Ovary (tissue), 9 donors: Measurements from ENCODE around the gene SLC30A7. TPM values are rescaled to one million over a fixed set of nuclear protein-coding genes. Genes with fewer than 3 reads are reported as not detected.

ENCODE experiments used
- DNase-seq, 5 donors: peaks; one replicate each; pipeline ENCODE4 v3.0.0-alpha.2; 2019 to 2020
- H3K27ac ChIP-seq, 2 donors: fragments of 200-600 bp; one replicate each; pipeline versions ENCODE4 v1.5.1 to v1.8.0; 2019 to 2022
- H3K27me3 ChIP-seq: fragments of 200-600 bp; one replicate; pipeline ENCODE4 v1.8.0; 2022
- H3K36me3 ChIP-seq: fragments of 200-600 bp; sonication (generic); one replicate; pipeline ENCODE4 v1.5.1; 2019
- H3K4me1 ChIP-seq: one replicate; pipeline ENCODE4 v1.8.1; 2013; ENCODE audit warnings: mild to moderate bottlenecking, moderate library complexity; ENCODE audit not compliant: insufficient read depth
- H3K4me3 ChIP-seq: fragments of 200-600 bp; sonication (generic); one replicate; pipeline ENCODE4 v1.5.1; 2017
- H3K9me3 ChIP-seq, 2 donors: fragments of 200-600 bp in 1 of 2; sonication (generic) in 1 of 2; one replicate each; pipeline versions ENCODE4 v1.5.1 to v1.8.1; 2013 to 2019; ENCODE audit warnings: mild to moderate bottlenecking in 1 of 2, moderate library complexity in 1 of 2
- EP300 ChIP-seq: sonication (generic); formaldehyde crosslinking; IDR thresholded peaks from one replicate; pipeline ENCODE4 v1.6.1; 2017; ENCODE audit warnings: antibody characterized with exemption
- POLR2A ChIP-seq: fragments of 450-650 bp; IDR thresholded peaks from one replicate; pipeline ENCODE4 v1.6.1; 2017; ENCODE audit warnings: antibody characterized with exemption, mild to moderate bottlenecking, moderate library complexity
- WGBS, 3 donors: extraction: QIAGEN DNeasy Blood & Tissue Kit in 1 of 3; methylation state at CpG; one replicate each; pipeline versions ENCODE4 v1.1.5 to v1.1.7; 2013 to 2017; 5-methylcytosine and 5-hydroxymethylcytosine counted together
- intact Hi-C, 4 donors: fragments of 100-400 bp; cut with DNase I; formaldehyde crosslinking; loops; one replicate each; pipeline versions ENCODE4 v1.11.0 to v1.15.1; 2022 to 2023
- polyA plus RNA-seq, 2 donors: library from polyadenylated mRNA; stranded (reverse); fragments of 200-250 nt in 1 of 2; fragments of 350-450 nt in 1 of 2; fragmentation: Illumina TruSeq in 1 of 2; extraction: RNeasy Lipid Tissue Mini Kit (QIAGEN cat#74804) in 1 of 2; gene quantifications; one replicate each; pipeline ENCODE4 v1.2.3, GENCODE V29; 2013 to 2014
- total RNA-seq, 7 donors: library from RNA; depleted of rRNA in 2 of 7; stranded (reverse); fragments of >200 nt in 2 of 7; fragmentation: NEBNext Ultra II Directional in 3 of 7; extraction: Animal tissue kit (Norgen Biotek cat#: 25700) in 3 of 7; gene quantifications; one replicate each; pipeline versions ENCODE4 v1.1.0 to v1.2.4, GENCODE V29; 2016 to 2023
- TF ChIP-seq, protein P1 (sequence below), 3 donors: fragments of 450-650 bp in 2 of 3; fragments of 200-600 bp in 1 of 3; IDR thresholded peaks; one replicate each; pipeline versions ENCODE4 v1.5.1 to v1.8.0; 2016 to 2022; ENCODE audit warnings: antibody characterized with exemption in 3 of 3, mild to moderate bottlenecking in 1 of 3
- donor health status: DM: no; HTN: no; CAD: no; lungs with moderate emphysema.
- donor health status: DM: no; HTN: no; CAD: no.
- donor health status: Bipolar disorder and iron deficiency.
- donor health status: DM: yes; HTN: yes; CAD: no.
- donor health status: DM: no; HTN: no; CAD: no.
- donor health status: DM: yes; HTN: yes; CAD: no.

Gene SLC30A7
- total and polyA plus RNA-seq, 9 donors = 4.1 to 25.3 (median 15.4) TPM

DNA sequence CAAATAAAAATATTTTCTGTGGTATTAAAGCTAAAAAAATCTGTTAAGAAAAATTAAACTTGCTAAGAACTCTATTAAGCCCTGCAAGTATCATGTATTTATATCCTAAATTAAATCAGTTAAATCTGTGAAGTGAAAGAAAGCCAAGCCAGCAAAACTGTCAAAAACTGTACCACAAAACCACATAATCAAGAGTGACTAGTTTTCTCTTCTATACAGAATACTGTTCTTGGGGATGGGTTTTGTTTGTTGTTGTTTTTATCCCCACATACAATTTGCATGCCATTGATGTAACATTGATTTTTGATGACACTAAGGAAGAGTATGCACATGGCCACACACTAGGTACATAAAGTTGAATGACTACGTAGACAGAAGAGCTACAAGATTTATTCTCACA is 109.3 kb downstream of the SLC30A7 start:
- TF ChIP-seq POLR2A = no peak
- no peak for TF ChIP-seq EP300
- TF ChIP-seq, protein P1, sequence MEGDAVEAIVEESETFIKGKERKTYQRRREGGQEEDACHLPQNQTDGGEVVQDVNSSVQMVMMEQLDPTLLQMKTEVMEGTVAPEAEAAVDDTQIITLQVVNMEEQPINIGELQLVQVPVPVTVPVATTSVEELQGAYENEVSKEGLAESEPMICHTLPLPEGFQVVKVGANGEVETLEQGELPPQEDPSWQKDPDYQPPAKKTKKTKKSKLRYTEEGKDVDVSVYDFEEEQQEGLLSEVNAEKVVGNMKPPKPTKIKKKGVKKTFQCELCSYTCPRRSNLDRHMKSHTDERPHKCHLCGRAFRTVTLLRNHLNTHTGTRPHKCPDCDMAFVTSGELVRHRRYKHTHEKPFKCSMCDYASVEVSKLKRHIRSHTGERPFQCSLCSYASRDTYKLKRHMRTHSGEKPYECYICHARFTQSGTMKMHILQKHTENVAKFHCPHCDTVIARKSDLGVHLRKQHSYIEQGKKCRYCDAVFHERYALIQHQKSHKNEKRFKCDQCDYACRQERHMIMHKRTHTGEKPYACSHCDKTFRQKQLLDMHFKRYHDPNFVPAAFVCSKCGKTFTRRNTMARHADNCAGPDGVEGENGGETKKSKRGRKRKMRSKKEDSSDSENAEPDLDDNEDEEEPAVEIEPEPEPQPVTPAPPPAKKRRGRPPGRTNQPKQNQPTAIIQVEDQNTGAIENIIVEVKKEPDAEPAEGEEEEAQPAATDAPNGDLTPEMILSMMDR (IDR thresholded peaks at IDR 0.05) = no peak
- Histone ChIP-seq H3K4me1 (no peaks in the 10 kb centered on the region), H3K4me3 (no peak overlapping the region), H3K27ac (no peak overlapping the region), H3K9me3 (no peaks in the 10 kb centered on the region), H3K27me3 (no peaks in the 10 kb centered on the region), H3K36me3 (no peaks in the 10 kb centered on the region)
- no peak for DNase-seq
- intact Hi-C loops = no loop called here
- 94 to 100% (median 100%) methylated on average over 1 of the region's 1 CpG for WGBS, 3 donors

- H3K27me3 ChIP-seq = no peaks in the 10 kb centered on the region
- no peak overlapping the region for H3K4me3 ChIP-seq
- intact Hi-C loops = no loop called here
- H3K27ac ChIP-seq = no peak overlapping the region
- no peak for DNase-seq
- WGBS, 3 donors = 89 to 95% (median 94%) methylated on average over 4 of the region's 4 CpGs
- no peaks in the 10 kb centered on the region for H3K36me3 ChIP-seq
- H3K4me1 ChIP-seq = no peaks in the 10 kb centered on the region
- TF ChIP-seq EP300 (no peak), POLR2A (no peak)
- TF ChIP-seq, protein P1 (IDR thresholded peaks at IDR 0.05) = no peak
- no peaks in the 10 kb centered on the region for H3K9me3 ChIP-seq
These were observed 110.0 kb downstream of the SLC30A7 start for GRCh38 chr1:101005871-101006270.

DNA sequence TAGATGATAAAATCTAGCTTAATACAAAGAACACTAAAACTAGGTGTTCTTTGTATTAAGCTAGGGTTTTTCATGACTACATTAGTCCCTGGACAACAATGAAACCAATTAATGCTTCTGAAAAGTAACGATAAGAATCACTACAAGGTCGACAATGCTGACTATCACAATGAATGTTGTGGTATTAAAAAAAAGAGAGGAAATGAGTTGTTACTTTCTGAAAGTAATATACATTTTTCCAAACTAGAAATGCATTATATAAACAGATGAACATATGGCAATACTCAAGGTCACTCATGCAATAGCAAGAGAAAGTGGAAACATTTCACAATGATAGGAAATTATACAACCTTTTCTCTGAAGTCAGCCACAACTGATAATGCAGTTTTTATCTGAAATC is 110.7 kb downstream of the SLC30A7 start:
- TF ChIP-seq EP300 = no peak
- no peak for TF ChIP-seq POLR2A
- TF ChIP-seq, protein P1 (IDR thresholded peaks at IDR 0.05) = no peak
- Histone ChIP-seq H3K27ac (no peak overlapping the region), H3K27me3 (no peaks in the 10 kb centered on the region), H3K9me3 (no peaks in the 10 kb centered on the region), H3K36me3 (no peaks in the 10 kb centered on the region), H3K4me3 (no peak overlapping the region), H3K4me1 (no peaks in the 10 kb centered on the region)
- WGBS, 3 donors = 42 to 55% (median 53%) methylated on average over 2 of the region's 2 CpGs
- no peak for DNase-seq
- intact Hi-C loops = no loop called here

DNA sequence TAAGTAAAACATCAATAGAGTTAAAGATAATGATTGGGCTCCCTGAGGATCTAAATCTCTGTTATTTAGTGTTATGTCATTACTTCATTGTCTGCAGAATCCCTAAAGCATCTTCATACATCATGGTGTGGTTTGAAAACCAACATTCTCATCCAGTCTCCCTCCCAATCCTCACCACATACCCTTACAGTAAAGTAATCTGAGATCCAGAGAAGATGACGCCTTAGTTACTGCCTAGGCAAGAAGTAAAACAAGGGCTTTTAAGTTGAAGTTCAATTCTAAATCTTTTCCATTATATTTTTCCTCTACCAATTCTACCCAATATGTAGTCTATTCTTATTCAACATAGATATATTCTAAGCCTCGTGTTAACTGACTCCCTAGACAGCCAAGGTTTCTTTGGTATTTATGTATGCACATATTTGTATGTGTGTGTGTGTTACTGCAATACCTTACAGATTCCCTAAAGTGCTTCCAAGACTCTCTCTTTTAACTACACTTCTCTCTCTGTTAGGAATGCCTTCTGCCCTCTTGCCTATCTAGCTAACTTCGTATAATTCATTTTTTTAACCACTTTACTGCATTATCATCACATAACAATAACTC is 112.4 kb downstream of the SLC30A7 start:
- H3K27ac ChIP-seq = no peak overlapping the region
- H3K36me3 ChIP-seq = no peaks in the 10 kb centered on the region
- intact Hi-C loops = no loop called here
- no peak overlapping the region for H3K4me3 ChIP-seq
- TF ChIP-seq POLR2A = no peak
- TF ChIP-seq, protein P1 (IDR thresholded peaks at IDR 0.05) = no peak
- no peak for TF ChIP-seq EP300
- no peaks in the 10 kb centered on the region for H3K4me1 ChIP-seq
- no peaks in the 10 kb centered on the region for H3K27me3 ChIP-seq
- DNase-seq = no peak
- no peaks in the 10 kb centered on the region for H3K9me3 ChIP-seq
- 46 to 61% (median 47%) methylated on average over 3 of the region's 3 CpGs for WGBS, 3 donors
